ENCODE measurements around the gene PIK3R2.

PIK3R2 gene

GRCh38 chr19:18160493-18160970 lies 7.6 kb downstream of the PIK3R2 start:
- Histone ChIP-seq H3K9ac (ENCODE audit: insufficient read length, low read depth) (peak overlapping the region; percentile 77), H3K36me3 (ENCODE audit: insufficient read depth, insufficient read length, low read length) (peaks cover 64% of the 10 kb centered on the region), H3K4me3 (ENCODE audit: insufficient read length, low read depth) (no peak overlapping the region)

GRCh38 chr19:18160971-18161635 lies 8.1 kb downstream of the PIK3R2 start:
- peaks cover 64% of the 10 kb centered on the region for H3K36me3 ChIP-seq (ENCODE audit: insufficient read depth, insufficient read length, low read length)
- no peaks in the 10 kb centered on the region for H3K27me3 ChIP-seq (ENCODE audit: insufficient read depth, insufficient read length)
- H3K4me1 ChIP-seq (ENCODE audit: insufficient read depth, insufficient read length): peaks cover 23% of the 10 kb centered on the region
- peak overlapping the region; percentile 77 for H3K9ac ChIP-seq (ENCODE audit: insufficient read length, low read depth)
- TF ChIP-seq ZNF274 (IDR thresholded peaks at IDR 0.05; ENCODE audit: low read depth, low read length) (no peak), YY1 (IDR thresholded peaks at IDR 0.05; ENCODE audit: insufficient read depth, insufficient read length) (no peak), SUZ12 (IDR thresholded peaks at IDR 0.05; ENCODE audit: extremely low read depth, insufficient read depth, insufficient read length) (no peak)
- H3K9me3 ChIP-seq (ENCODE audit: insufficient read depth, low read length): no peaks in the 10 kb centered on the region
- DNase-seq (ENCODE audit: low read depth, low spot score): no peak
- no peak overlapping the region for H3K4me3 ChIP-seq (ENCODE audit: insufficient read length, low read depth)

More at GRCh38 chr19:18160493-18160970, 7.6 kb downstream of the PIK3R2 start:
- Histone ChIP-seq H3K27me3 (ENCODE audit: insufficient read depth, insufficient read length) (no peaks in the 10 kb centered on the region), H3K9me3 (ENCODE audit: insufficient read depth, low read length) (no peaks in the 10 kb centered on the region), H3K4me1 (ENCODE audit: insufficient read depth, insufficient read length) (peaks cover 24% of the 10 kb centered on the region)
- no peak for TF ChIP-seq ZNF274 (IDR thresholded peaks at IDR 0.05; ENCODE audit: low read depth, low read length)
- no peak for TF ChIP-seq SUZ12 (IDR thresholded peaks at IDR 0.05; ENCODE audit: extremely low read depth, insufficient read depth, insufficient read length)
- no peak for TF ChIP-seq YY1 (IDR thresholded peaks at IDR 0.05; ENCODE audit: insufficient read depth, insufficient read length)
- no peak for DNase-seq (ENCODE audit: low read depth, low spot score)

GRCh38 chr19:18161636-18162002 lies 8.7 kb downstream of the PIK3R2 start:
- Histone ChIP-seq H3K4me3 (ENCODE audit: insufficient read length, low read depth) (no peak overlapping the region), H3K4me1 (ENCODE audit: insufficient read depth, insufficient read length) (peaks cover 19% of the 10 kb centered on the region), H3K36me3 (ENCODE audit: insufficient read depth, insufficient read length, low read length) (peaks cover 63% of the 10 kb centered on the region), H3K9ac (ENCODE audit: insufficient read length, low read depth) (peak overlapping the region; percentile 52), H3K9me3 (ENCODE audit: insufficient read depth, low read length) (no peaks in the 10 kb centered on the region), H3K27me3 (ENCODE audit: insufficient read depth, insufficient read length) (no peaks in the 10 kb centered on the region)
- DNase-seq (ENCODE audit: low read depth, low spot score): no peak
- TF ChIP-seq YY1 (IDR thresholded peaks at IDR 0.05; ENCODE audit: insufficient read depth, insufficient read length): no peak

GRCh38 chr19:18164072-18164471 lies 11.1 kb downstream of the PIK3R2 start:
- H3K4me1 ChIP-seq (ENCODE audit: insufficient read depth, insufficient read length): peaks cover 8% of the 10 kb centered on the region
- peaks cover 80% of the 10 kb centered on the region for H3K36me3 ChIP-seq (ENCODE audit: insufficient read depth, insufficient read length, low read length)
- no peak for DNase-seq (ENCODE audit: low read depth, low spot score)

GRCh38 chr19:18165794-18166544 lies 13.0 kb downstream of the PIK3R2 start:
- Histone ChIP-seq H3K4me1 (ENCODE audit: insufficient read depth, insufficient read length) (peaks cover 6% of the 10 kb centered on the region), H3K9ac (ENCODE audit: insufficient read length, low read depth) (no peak overlapping the region), H3K9me3 (ENCODE audit: insufficient read depth, low read length) (no peaks in the 10 kb centered on the region), H3K27me3 (ENCODE audit: insufficient read depth, insufficient read length) (no peaks in the 10 kb centered on the region), H3K36me3 (ENCODE audit: insufficient read depth, insufficient read length, low read length) (peaks cover 80% of the 10 kb centered on the region), H3K4me3 (ENCODE audit: insufficient read length, low read depth) (no peak overlapping the region)
- DNase-seq (ENCODE audit: low read depth, low spot score): no peak
- TF ChIP-seq ZNF274 (IDR thresholded peaks at IDR 0.05; ENCODE audit: low read depth, low read length): no peak
- TF ChIP-seq SUZ12 (IDR thresholded peaks at IDR 0.05; ENCODE audit: extremely low read depth, insufficient read depth, insufficient read length): no peak

More at GRCh38 chr19:18164072-18164471, 11.1 kb downstream of the PIK3R2 start:
- Histone ChIP-seq H3K9ac (ENCODE audit: insufficient read length, low read depth) (no peak overlapping the region), H3K9me3 (ENCODE audit: insufficient read depth, low read length) (no peaks in the 10 kb centered on the region), H3K4me3 (ENCODE audit: insufficient read length, low read depth) (no peak overlapping the region), H3K27me3 (ENCODE audit: insufficient read depth, insufficient read length) (no peaks in the 10 kb centered on the region)
- TF ChIP-seq SUZ12 (IDR thresholded peaks at IDR 0.05; ENCODE audit: extremely low read depth, insufficient read depth, insufficient read length): no peak

- Histone ChIP-seq H3K4me3 (ENCODE audit: insufficient read length, low read depth) (no peak overlapping the region), H3K4me1 (ENCODE audit: insufficient read depth, insufficient read length) (no peaks in the 10 kb centered on the region), H3K9ac (ENCODE audit: insufficient read length, low read depth) (no peak overlapping the region), H3K36me3 (ENCODE audit: insufficient read depth, insufficient read length, low read length) (peaks cover 81% of the 10 kb centered on the region), H3K9me3 (ENCODE audit: insufficient read depth, low read length) (no peaks in the 10 kb centered on the region), H3K27me3 (ENCODE audit: insufficient read depth, insufficient read length) (no peaks in the 10 kb centered on the region)
- TF ChIP-seq SUZ12 (IDR thresholded peaks at IDR 0.05; ENCODE audit: extremely low read depth, insufficient read depth, insufficient read length): no peak
- no peak for TF ChIP-seq ZNF274 (IDR thresholded peaks at IDR 0.05; ENCODE audit: low read depth, low read length)
- TF ChIP-seq YY1 (IDR thresholded peaks at IDR 0.05; ENCODE audit: insufficient read depth, insufficient read length): no peak
- DNase-seq (ENCODE audit: low read depth, low spot score): no peak
Measured at GRCh38 chr19:18167011-18167410, 14.0 kb downstream of the PIK3R2 start.

GRCh38 chr19:18167975-18168645 lies 15.1 kb downstream of the PIK3R2 start:
- no peak overlapping the region for H3K9ac ChIP-seq (ENCODE audit: insufficient read length, low read depth)
- H3K9me3 ChIP-seq (ENCODE audit: insufficient read depth, low read length): no peaks in the 10 kb centered on the region
- no peak overlapping the region for H3K4me3 ChIP-seq (ENCODE audit: insufficient read length, low read depth)
- TF ChIP-seq YY1 (IDR thresholded peaks at IDR 0.05; ENCODE audit: insufficient read depth, insufficient read length) (no peak), SUZ12 (IDR thresholded peaks at IDR 0.05; ENCODE audit: extremely low read depth, insufficient read depth, insufficient read length) (no peak), ZNF274 (IDR thresholded peaks at IDR 0.05; ENCODE audit: low read depth, low read length) (no peak)
- peaks cover 75% of the 10 kb centered on the region for H3K36me3 ChIP-seq (ENCODE audit: insufficient read depth, insufficient read length, low read length)
- no peaks in the 10 kb centered on the region for H3K27me3 ChIP-seq (ENCODE audit: insufficient read depth, insufficient read length)
- no peak for DNase-seq (ENCODE audit: low read depth, low spot score)
- no peaks in the 10 kb centered on the region for H3K4me1 ChIP-seq (ENCODE audit: insufficient read depth, insufficient read length)
